Right atrium auricular region (tissue), 2 donors: ENCODE measurements around the gene PGF. TPM values are rescaled to one million over a fixed set of nuclear protein-coding genes. Genes with fewer than 3 reads are reported as not detected.
A peak's percentile ranks its signal among the peaks of the same experiment; 100 is the strongest.

ENCODE experiments used
- DNase-seq: peaks from one replicate; pipeline ENCODE4 v3.0.0-alpha.2; 2019; ENCODE audit warnings: low spot score
- H3K27ac ChIP-seq, 2 donors: fragments of 200-600 bp; sonication (generic); 1 replicate in 1 of 2; 2 replicates in 1 of 2; pipeline ENCODE4 v1.5.1; 2016 to 2019
- H3K27me3 ChIP-seq, 2 donors: fragments of 200-600 bp; sonication (generic); one replicate each; pipeline versions ENCODE4 v1.5.1 to v1.6.0; 2017 to 2019
- H3K36me3 ChIP-seq: fragments of 200-600 bp; sonication (generic); one replicate; pipeline ENCODE4 v1.5.1; 2016
- H3K4me1 ChIP-seq, 2 donors: fragments of 200-600 bp; sonication (generic); one replicate each; pipeline versions ENCODE4 v1.5.1 to v1.6.0; 2017 to 2019
- H3K4me3 ChIP-seq, 2 donors: fragments of 200-600 bp; sonication (generic); 1 replicate in 1 of 2; 2 replicates in 1 of 2; pipeline ENCODE4 v1.5.1; 2017 to 2019; ENCODE audit warnings: mild to moderate bottlenecking in 1 of 2, moderate library complexity in 1 of 2
- H3K9me3 ChIP-seq, 2 donors: fragments of 200-600 bp; sonication (generic); one replicate each; pipeline ENCODE4 v1.5.1; 2019
- CTCF ChIP-seq, 2 donors: fragments of 200-600 bp; sonication (generic); IDR thresholded peaks; one replicate each; pipeline ENCODE4 v1.5.1; 2019; ENCODE audit warnings: antibody characterized with exemption in 2 of 2
- total RNA-seq, 2 donors: library from RNA; depleted of rRNA; stranded (reverse); fragments of >200 nt; gene quantifications; one replicate each; pipeline ENCODE4 v1.1.0, GENCODE V29; 2016

The PGF gene
- total RNA-seq, 2 donors from 2014 or later = 3.3 to 7.0 TPM

GRCh38 chr14:74956280-74957072 is 1.1 kb upstream of the PGF start:
- no peak for DNase-seq

DNA sequence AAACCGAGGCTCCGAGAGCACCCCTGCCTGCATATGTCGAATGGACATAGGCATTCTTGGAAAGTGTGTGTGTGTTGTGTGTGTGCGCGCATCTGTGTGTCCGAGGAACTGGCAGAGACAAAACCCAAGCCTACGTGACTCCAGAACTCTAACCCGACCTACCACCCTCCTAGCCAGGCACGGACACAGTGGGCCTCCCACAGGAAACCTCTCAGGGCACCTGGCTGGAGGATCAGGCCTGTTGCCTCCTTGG is 556 bp upstream of the PGF start:
- Histone ChIP-seq H3K4me1 (peaks cover 0 to 29% of the 10 kb centered on the region in 2 donors), H3K9me3 (no peaks in the 10 kb centered on the region), H3K4me3 (peak overlapping the region in 1 of 2 donors; percentile 62), H3K27ac (peak overlapping the region in 1 of 2 donors; percentile 50), H3K36me3 (no peaks in the 10 kb centered on the region), H3K27me3 (no peaks in the 10 kb centered on the region)
- DNase-seq = no peak
- TF ChIP-seq CTCF (IDR thresholded peaks at IDR 0.05) = no peak

More at GRCh38 chr14:74956280-74957072, 1.1 kb upstream of the PGF start:
- H3K4me3 ChIP-seq = no peak overlapping the region
- H3K9me3 ChIP-seq = no peaks in the 10 kb centered on the region
- no peaks in the 10 kb centered on the region for H3K27me3 ChIP-seq
- H3K27ac ChIP-seq = no peak overlapping the region
- H3K4me1 ChIP-seq = peaks cover 0 to 28% of the 10 kb centered on the region in 2 donors
- no peaks in the 10 kb centered on the region for H3K36me3 ChIP-seq
- TF ChIP-seq CTCF (IDR thresholded peaks at IDR 0.05) = no peak

- no peak for TF ChIP-seq CTCF (IDR thresholded peaks at IDR 0.05)
- DNase-seq = no peak
- Histone ChIP-seq H3K4me3 (peak overlapping the region; percentile 53 to 62), H3K27me3 (no peaks in the 10 kb centered on the region), H3K9me3 (no peaks in the 10 kb centered on the region), H3K27ac (peak overlapping the region; percentile 16 to 50), H3K36me3 (no peaks in the 10 kb centered on the region), H3K4me1 (peaks cover 0 to 29% of the 10 kb centered on the region in 2 donors)
Measured at GRCh38 chr14:74954947-74955228, 509 bp downstream of the PGF start.

DNA sequence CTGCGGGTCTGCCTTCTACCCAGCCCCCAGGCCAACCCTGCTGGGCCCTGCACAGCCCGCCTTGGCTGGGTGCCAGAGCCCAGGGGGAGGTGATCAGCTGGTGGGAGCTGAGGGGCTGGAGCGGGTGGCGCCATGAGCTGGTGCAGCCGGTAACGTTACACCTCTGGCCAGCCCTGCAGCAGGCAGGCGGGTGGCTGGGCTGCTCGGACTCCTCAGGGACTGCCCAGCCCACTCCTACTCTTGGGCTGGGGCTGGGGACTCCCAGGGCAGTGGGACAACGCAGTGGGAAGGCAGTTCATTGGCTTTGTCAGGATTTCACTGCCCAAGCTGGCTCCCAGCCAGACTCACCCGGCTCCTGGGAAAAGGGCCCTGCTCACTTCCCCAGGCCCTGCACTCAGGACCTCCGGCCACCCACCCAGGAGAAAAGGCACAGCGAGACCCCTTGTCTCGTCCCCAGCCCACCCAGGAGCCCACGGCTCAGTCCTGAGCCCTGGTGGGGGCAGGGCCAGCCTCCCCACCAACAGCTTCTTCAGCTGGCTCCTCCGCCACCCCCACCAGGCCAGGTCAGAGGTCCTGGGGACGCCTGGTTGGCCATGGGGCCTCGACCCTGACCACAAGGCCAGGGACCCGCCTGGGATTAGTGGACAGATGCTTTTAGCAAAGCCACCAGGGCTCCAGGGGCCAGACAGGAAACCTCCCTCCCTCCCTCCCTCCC is 1.0 kb downstream of the PGF start:
- Histone ChIP-seq H3K36me3 (no peaks in the 10 kb centered on the region), H3K4me1 (peaks cover 0 to 29% of the 10 kb centered on the region in 2 donors), H3K27ac (peak overlapping the region; percentile 16 to 50), H3K27me3 (no peaks in the 10 kb centered on the region), H3K4me3 (peak overlapping the region; percentile 53 to 62), H3K9me3 (no peaks in the 10 kb centered on the region)
- no peak for TF ChIP-seq CTCF (IDR thresholded peaks at IDR 0.05)
- DNase-seq = no peak

- no peaks in the 10 kb centered on the region for H3K9me3 ChIP-seq
- H3K4me1 ChIP-seq = peaks cover 0 to 29% of the 10 kb centered on the region in 2 donors
- H3K27ac ChIP-seq = no peak overlapping the region
- no peaks in the 10 kb centered on the region for H3K27me3 ChIP-seq
- H3K36me3 ChIP-seq = no peaks in the 10 kb centered on the region
- DNase-seq = no peak
- no peak for TF ChIP-seq CTCF (IDR thresholded peaks at IDR 0.05)
- peak overlapping the region; percentile 53 to 62 for H3K4me3 ChIP-seq
Measured at GRCh38 chr14:74953686-74954085, 1.7 kb downstream of the PGF start.
